ENCODE results near the gene CNTNAP5. TPM values are rescaled to one million over a fixed set of nuclear protein-coding genes. Genes with fewer than 3 reads are reported as not detected.

CNTNAP5 gene
- total RNA-seq, 1 donor from 2014 or later: 0.56 TPM

DNA sequence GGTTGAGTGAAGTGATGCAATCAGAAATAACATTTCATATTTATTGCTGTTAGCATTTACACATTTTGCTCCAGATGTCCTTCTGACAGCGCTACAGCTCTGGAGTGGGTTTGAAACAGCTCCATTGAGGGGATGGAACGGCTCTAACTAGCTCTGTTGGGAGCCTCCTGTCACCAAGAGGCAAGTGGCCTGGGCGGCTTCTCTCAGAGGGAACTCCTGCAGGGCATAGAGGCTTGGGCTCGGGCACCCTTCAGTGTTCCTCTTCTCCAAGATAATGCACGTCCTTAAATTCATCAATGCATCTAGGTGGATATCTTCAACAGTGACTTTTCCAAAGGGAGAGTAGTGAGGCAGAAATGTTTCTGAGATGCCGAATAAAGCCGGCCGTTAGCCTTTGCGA is 122.5 kb downstream of the CNTNAP5 start:
- H3K4me1 Mint-ChIP-seq: no peaks in the 10 kb centered on the region
- DNase-seq (ENCODE audit: low read depth, low spot score): no peak
- no peak overlapping the region for H3K4me3 Mint-ChIP-seq
- no peaks in the 10 kb centered on the region for H3K27me3 Mint-ChIP-seq (ENCODE audit: low read depth)
- no peaks in the 10 kb centered on the region for H3K36me3 Mint-ChIP-seq (ENCODE audit: low read depth)
- TF ChIP-seq, protein P1, sequence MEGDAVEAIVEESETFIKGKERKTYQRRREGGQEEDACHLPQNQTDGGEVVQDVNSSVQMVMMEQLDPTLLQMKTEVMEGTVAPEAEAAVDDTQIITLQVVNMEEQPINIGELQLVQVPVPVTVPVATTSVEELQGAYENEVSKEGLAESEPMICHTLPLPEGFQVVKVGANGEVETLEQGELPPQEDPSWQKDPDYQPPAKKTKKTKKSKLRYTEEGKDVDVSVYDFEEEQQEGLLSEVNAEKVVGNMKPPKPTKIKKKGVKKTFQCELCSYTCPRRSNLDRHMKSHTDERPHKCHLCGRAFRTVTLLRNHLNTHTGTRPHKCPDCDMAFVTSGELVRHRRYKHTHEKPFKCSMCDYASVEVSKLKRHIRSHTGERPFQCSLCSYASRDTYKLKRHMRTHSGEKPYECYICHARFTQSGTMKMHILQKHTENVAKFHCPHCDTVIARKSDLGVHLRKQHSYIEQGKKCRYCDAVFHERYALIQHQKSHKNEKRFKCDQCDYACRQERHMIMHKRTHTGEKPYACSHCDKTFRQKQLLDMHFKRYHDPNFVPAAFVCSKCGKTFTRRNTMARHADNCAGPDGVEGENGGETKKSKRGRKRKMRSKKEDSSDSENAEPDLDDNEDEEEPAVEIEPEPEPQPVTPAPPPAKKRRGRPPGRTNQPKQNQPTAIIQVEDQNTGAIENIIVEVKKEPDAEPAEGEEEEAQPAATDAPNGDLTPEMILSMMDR (conservative IDR thresholded peaks at IDR 0.05): no peak
- no peaks in the 10 kb centered on the region for H3K9me3 Mint-ChIP-seq
- no peak overlapping the region for H3K27ac Mint-ChIP-seq (ENCODE audit: unreplicated experiment)

DNA sequence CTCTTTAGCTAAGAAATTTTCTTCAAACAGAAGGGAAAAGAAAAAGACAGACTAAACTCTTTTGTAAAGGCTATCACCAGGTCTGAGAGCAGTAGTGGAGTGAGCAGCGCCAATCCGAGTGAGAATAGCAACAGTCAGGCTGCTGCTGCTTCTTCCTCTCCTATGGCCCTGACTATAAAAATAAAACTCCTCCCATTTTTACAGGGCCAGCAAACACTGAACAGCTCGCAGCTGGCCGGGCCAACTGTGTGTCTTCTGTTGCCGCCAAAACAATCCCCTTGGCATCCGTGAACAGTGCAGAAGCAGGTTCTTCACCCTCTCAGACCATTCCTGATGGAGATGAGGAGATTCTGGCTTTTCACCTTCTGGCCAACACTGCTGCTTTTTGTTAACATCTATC is 124.5 kb downstream of the CNTNAP5 start:
- H3K27ac Mint-ChIP-seq (ENCODE audit: unreplicated experiment): no peak overlapping the region
- H3K36me3 Mint-ChIP-seq (ENCODE audit: low read depth): no peaks in the 10 kb centered on the region
- no peaks in the 10 kb centered on the region for H3K27me3 Mint-ChIP-seq (ENCODE audit: low read depth)
- TF ChIP-seq, protein P1 (conservative IDR thresholded peaks at IDR 0.05): no peak
- H3K9me3 Mint-ChIP-seq: no peaks in the 10 kb centered on the region
- H3K4me1 Mint-ChIP-seq: no peaks in the 10 kb centered on the region
- DNase-seq (ENCODE audit: low read depth, low spot score): no peak
- H3K4me3 Mint-ChIP-seq: no peak overlapping the region

DNA sequence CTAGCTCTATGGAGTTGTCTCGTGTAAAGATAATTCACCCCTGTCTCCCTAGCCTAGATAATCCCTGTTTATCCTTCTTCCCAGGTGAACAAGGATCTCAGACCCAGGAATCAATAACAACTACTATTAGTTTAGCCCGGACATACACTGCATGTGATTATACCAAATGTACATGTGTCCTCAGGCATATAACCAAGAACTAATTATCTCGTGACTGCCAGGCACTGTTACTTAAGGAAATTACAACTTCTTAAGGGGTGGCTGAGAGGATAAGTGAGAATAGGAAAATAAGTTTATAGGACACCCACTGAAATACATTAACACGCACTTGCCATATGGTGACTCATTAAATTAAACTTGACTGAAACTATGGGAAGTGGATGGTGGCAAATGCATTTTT is 126.6 kb downstream of the CNTNAP5 start:
- no peak overlapping the region for H3K4me3 Mint-ChIP-seq
- DNase-seq (ENCODE audit: low read depth, low spot score): no peak
- H3K9me3 Mint-ChIP-seq: no peaks in the 10 kb centered on the region
- H3K4me1 Mint-ChIP-seq: no peaks in the 10 kb centered on the region
- no peak overlapping the region for H3K27ac Mint-ChIP-seq (ENCODE audit: unreplicated experiment)
- H3K27me3 Mint-ChIP-seq (ENCODE audit: low read depth): no peaks in the 10 kb centered on the region
- TF ChIP-seq, protein P1 (conservative IDR thresholded peaks at IDR 0.05): no peak
- no peaks in the 10 kb centered on the region for H3K36me3 Mint-ChIP-seq (ENCODE audit: low read depth)

DNA sequence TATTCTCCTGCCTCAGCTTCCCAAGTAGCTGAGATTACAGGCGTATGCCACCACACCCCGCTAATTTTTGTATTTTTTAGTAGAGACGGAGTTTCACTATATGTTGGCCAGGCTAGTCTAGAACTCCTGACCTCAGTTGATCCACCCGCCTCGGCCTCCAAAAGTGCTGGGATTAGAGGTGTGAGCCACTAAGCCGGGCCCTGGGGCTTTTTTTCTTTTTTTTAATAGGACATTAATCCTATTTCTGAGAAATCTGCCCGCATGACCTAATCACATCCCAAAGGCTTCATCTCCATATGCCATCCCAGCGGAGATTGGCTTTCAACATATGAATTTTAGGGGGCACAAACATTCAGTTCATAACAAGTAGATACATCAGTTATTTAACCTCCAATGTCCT is 128.6 kb downstream of the CNTNAP5 start:
- Mint-ChIP-seq H3K4me1 (no peaks in the 10 kb centered on the region), H3K36me3 (ENCODE audit: low read depth) (no peaks in the 10 kb centered on the region), H3K9me3 (peaks cover 3% of the 10 kb centered on the region), H3K4me3 (no peak overlapping the region), H3K27me3 (ENCODE audit: low read depth) (no peaks in the 10 kb centered on the region), H3K27ac (ENCODE audit: unreplicated experiment) (no peak overlapping the region)
- no peak for DNase-seq (ENCODE audit: low read depth, low spot score)
- TF ChIP-seq, protein P1 (conservative IDR thresholded peaks at IDR 0.05): no peak

DNA sequence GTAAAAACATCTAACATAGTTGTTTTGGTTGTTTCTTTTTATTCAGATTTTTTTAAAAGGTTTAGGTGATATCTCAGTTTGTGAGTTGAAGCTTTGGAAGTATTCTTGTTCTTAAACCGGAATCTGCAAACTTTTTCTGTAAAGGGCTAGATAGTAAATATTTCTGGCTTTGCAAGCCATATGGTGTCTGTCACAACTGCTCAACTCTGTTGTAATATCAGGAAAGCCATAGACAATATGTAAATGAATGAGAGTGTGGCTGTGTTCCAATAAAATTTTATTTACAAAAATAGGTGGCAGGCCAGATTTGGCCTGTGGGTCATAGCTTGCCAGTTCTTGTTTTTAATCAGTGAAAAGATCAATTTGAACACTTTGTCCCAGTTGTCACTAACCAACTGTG is 134.1 kb downstream of the CNTNAP5 start:
- H3K27ac Mint-ChIP-seq (ENCODE audit: unreplicated experiment): no peak overlapping the region
- DNase-seq (ENCODE audit: low read depth, low spot score): no peak
- H3K27me3 Mint-ChIP-seq (ENCODE audit: low read depth): no peaks in the 10 kb centered on the region
- no peak overlapping the region for H3K4me3 Mint-ChIP-seq
- TF ChIP-seq, protein P1 (conservative IDR thresholded peaks at IDR 0.05): no peak
- peaks cover 3% of the 10 kb centered on the region for H3K9me3 Mint-ChIP-seq
- no peaks in the 10 kb centered on the region for H3K4me1 Mint-ChIP-seq
- H3K36me3 Mint-ChIP-seq (ENCODE audit: low read depth): no peaks in the 10 kb centered on the region

DNA sequence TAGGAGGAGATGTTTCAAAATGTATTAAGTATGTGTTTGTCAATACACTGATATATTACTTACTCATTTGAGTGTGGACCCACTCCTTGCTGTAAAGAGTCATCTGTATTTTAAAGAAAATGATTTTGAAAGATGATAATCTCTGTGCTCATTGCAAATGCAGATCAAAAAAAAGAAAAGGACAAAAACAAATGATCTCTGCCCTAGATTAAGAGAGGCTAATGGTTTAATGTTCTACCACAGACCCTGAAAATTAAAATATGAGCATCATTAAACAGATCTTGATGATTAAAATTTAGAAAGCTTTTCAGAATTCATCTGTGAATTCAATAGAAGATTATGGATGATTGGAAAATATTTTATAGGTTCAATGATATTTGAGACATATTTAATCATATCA is 136.5 kb downstream of the CNTNAP5 start:
- Mint-ChIP-seq H3K36me3 (ENCODE audit: low read depth) (no peaks in the 10 kb centered on the region), H3K9me3 (peaks cover 3% of the 10 kb centered on the region)

More for the DNA sequence above, 136.5 kb downstream of the CNTNAP5 start:
- no peak overlapping the region for H3K27ac Mint-ChIP-seq (ENCODE audit: unreplicated experiment)
- no peak for DNase-seq (ENCODE audit: low read depth, low spot score)
- TF ChIP-seq, protein P1 (conservative IDR thresholded peaks at IDR 0.05): no peak
- no peak overlapping the region for H3K4me3 Mint-ChIP-seq
- peaks cover 2% of the 10 kb centered on the region for H3K27me3 Mint-ChIP-seq (ENCODE audit: low read depth)
- H3K4me1 Mint-ChIP-seq: no peaks in the 10 kb centered on the region
